ENCODE results near the gene PRM2.
A peak's percentile ranks its signal among the peaks of the same experiment; 100 is the strongest.

The PRM2 gene

DNA sequence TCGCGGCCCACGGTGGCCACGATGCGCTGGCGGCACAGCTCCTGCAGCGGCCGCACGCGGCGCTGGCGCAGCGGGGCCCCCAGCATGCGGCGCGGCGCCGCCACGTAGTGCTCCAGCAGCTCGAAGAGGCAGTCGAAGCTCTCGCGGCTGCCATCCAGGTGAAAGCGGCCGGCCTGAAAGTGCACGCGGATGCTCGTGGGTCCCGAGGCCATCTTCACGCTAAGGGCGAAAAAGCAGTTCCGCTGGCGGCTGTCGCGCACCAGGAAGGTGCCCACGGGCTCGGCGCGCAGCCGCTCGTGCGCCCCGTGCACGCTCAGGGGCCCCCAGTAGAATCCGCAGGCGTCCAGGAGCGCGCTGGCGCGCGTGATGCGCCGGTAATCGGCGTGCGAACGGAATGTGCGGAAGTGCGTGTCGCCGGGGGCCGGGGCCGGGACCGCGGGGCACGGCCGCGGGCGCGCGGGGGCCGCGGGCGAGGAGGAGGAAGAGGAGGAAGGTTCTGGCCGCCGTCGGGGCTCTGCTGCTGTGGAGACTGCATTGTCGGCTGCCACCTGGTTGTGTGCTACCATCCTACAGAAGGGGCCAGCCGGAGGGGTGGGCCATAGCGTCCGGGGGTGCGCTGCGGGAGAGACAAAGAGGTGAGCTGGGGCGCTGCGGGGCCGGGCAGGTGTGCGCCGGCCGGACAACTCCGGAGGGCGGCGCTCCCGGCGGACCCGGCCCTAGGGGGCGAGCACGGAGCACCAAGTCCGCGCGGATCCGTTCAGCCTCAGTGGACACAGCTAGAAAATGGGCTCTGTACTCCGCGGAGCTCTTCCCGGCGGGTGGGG lies 21.2 kb downstream of the PRM2 start:
- Mint-ChIP-seq H3K4me1 (ENCODE audit: low read depth) (peaks cover 52% of the 10 kb centered on the region), H3K4me3 (peak overlapping the region; percentile 99), H3K36me3 (ENCODE audit: low read depth) (peaks cover 51% of the 10 kb centered on the region), H3K27ac (peak overlapping the region; percentile 82), H3K27me3 (ENCODE audit: low read depth) (no peaks in the 10 kb centered on the region), H3K9me3 (no peaks in the 10 kb centered on the region)
- no peak for DNase-seq (ENCODE audit: low spot score)

DNA sequence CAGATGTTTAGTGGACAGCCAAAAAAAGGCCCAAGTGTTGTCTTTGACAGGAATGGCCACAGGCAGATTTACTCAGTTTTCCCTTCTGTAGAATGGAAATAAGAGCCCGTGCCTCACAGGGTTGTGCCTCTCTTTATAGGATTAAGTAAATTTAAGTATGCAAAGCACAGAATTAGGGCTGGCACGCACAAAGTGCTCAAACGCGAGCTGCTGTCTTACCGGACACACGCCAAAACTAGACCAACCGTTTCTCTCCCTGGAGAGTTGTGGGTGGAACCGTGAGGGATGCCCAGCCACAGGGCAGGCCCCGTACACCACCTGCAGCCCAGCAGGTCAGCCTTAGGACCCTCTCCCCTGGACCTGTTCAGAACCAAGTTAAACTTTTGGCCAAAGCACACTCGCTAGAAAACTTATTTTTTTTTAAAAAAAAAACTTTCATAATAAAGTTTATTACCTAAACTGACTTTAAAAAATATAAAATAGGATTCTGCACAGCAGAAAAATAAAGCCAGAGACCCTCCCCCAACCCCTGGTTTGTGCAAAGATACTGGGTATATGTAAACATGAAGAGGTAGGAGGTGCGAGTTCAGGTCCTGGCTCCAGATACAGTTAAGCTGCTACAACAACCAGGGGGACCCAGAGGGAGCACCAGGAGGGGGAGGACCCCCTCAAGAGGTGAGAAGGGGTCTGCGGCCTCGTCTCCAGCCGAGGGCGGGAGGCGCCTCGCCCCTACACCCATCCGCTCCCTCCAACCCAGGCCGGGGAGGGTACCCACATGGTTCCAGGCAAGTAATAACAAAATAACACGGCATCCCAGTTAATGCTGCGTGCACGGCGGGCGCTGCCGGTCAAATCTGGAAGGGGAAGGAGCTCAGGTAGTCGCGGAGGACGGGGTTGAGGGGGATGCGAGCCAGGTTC lies 22.0 kb downstream of the PRM2 start:
- H3K4me1 Mint-ChIP-seq (ENCODE audit: low read depth): peaks cover 44% of the 10 kb centered on the region
- peaks cover 57% of the 10 kb centered on the region for H3K36me3 Mint-ChIP-seq (ENCODE audit: low read depth)
- DNase-seq (ENCODE audit: low spot score): peak; percentile 17
- H3K4me3 Mint-ChIP-seq: peak overlapping the region; percentile 99
- H3K9me3 Mint-ChIP-seq: no peaks in the 10 kb centered on the region
- H3K27me3 Mint-ChIP-seq (ENCODE audit: low read depth): no peaks in the 10 kb centered on the region
- peak overlapping the region; percentile 95 for H3K27ac Mint-ChIP-seq

DNA sequence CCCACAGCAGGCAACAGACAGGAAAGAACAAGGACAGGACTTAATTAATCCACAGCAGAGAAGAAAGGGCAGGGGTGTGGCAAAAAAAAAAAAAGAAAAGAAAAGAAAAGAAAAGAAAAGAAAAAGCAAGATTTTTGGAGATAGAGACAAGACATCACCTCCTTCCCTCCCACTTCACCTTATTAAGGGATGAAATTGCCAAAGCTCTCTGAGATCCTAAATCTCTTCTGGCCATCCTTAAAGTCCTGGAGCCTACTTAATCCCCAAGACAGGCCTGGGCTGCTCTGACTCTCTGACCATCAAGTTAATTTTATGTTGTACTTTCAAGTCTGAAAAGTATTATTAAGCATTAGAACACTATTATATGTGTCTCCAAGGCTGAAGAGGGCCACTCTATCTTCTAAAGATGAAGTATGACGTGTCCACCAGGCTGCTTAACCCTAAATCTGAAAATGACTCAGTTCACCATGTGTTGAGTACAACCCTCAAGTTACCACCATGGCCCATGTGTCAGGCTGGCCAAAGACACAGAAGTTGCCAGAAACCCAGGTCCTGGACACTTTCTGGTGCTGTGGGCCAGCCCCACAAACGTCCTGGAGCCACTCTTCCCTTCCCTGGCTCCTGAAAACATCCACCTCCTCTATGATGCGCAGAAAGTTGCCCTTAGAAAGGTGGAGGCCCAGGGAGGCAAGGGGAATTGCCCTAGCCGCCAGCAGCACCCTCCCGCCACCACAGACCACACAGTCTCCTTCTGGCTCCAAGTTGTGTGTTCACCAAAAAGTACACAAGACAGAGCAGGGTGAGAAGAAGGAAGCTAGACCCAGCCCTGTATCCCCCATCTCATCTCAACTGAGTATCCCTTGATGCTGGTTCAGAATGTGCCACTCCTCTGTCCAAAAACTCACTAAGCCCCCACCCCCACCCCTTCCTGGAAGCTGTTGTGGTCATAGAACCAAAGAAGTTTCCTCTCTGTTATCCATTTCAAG lies 23.0 kb downstream of the PRM2 start:
- Mint-ChIP-seq H3K36me3 (ENCODE audit: low read depth) (peaks cover 66% of the 10 kb centered on the region), H3K9me3 (no peaks in the 10 kb centered on the region), H3K4me3 (peak overlapping the region; percentile 99), H3K27me3 (ENCODE audit: low read depth) (no peaks in the 10 kb centered on the region), H3K27ac (peak overlapping the region; percentile 95), H3K4me1 (ENCODE audit: low read depth) (peaks cover 40% of the 10 kb centered on the region)
- peak; percentile 54 for DNase-seq (ENCODE audit: low spot score)

DNA sequence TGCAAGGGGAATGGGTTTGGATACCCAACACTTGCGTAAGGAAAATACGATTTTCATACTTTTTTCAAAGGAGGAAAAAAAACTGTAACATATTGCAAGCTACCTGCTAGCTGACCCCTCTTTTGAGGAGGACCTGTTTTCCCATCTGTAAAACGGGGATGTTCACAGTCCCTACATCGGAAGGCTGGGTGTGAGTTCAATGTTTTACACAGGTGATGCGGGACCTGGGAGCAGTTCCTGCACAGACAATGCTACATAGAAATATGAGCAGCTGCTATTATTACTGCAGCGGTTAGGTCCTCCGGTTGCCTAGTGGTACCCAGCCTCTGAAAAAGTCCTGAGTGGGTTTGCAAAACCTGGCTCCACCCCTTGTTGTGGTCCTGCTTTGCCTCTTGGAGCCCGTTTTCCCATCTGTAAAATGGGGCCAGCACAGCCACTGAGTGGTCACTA lies 23.8 kb downstream of the PRM2 start:
- Mint-ChIP-seq H3K36me3 (ENCODE audit: low read depth) (peaks cover 72% of the 10 kb centered on the region), H3K4me1 (ENCODE audit: low read depth) (peaks cover 38% of the 10 kb centered on the region), H3K27ac (peak overlapping the region; percentile 95), H3K9me3 (no peaks in the 10 kb centered on the region), H3K4me3 (peak overlapping the region; percentile 99), H3K27me3 (ENCODE audit: low read depth) (no peaks in the 10 kb centered on the region)
- peak; percentile 19 for DNase-seq (ENCODE audit: low spot score)

DNA sequence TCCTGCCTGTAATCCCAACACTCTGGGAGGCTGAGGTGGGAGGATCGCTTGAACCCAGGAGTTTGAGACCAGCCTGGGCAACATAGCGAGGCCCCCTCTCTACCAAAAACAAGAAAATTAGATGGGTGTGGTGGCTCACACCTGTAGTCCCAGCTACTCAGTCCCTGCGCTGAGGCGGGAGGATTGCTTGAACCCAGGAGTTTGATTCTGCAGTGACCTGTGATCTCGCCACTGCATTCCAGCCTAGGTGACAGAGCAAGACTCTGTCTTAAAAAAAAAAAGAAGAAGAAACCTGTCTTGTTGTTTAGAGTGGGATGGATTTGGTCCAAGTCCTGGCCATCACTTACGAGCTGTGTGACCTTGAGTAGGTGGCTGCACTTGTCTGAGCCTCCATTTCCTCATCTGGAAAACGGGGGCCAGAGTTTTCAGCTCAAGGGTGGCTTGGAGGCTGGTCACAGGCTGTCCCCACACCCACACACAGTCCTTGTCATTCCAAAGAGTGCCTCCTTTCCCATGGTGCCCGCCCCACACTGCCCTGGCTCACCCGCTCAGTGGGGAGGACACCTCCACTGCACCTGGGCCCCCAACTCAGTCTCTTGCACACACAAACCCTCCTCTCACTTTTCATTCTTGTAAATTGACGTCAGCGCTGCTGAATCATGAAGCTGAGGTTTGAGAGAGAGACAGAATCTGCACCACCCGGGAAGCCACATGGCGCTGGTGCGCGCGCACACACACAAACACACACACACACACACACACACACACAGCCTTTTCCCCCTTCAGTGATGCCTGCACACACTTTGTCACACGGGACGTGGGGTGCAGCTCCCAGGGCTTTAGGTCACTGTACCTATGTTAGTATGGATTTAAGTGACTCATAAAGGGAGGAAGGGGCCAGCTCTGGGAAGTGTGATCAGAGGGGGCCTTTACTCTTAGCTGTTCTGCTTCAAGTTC lies 24.5 kb downstream of the PRM2 start:
- H3K9me3 Mint-ChIP-seq: no peaks in the 10 kb centered on the region
- peaks cover 75% of the 10 kb centered on the region for H3K36me3 Mint-ChIP-seq (ENCODE audit: low read depth)
- H3K27me3 Mint-ChIP-seq (ENCODE audit: low read depth): no peaks in the 10 kb centered on the region
- peak overlapping the region; percentile 99 for H3K4me3 Mint-ChIP-seq
- H3K27ac Mint-ChIP-seq: peak overlapping the region; percentile 95
- DNase-seq (ENCODE audit: low spot score): peak; percentile 85
- peaks cover 33% of the 10 kb centered on the region for H3K4me1 Mint-ChIP-seq (ENCODE audit: low read depth)

DNA sequence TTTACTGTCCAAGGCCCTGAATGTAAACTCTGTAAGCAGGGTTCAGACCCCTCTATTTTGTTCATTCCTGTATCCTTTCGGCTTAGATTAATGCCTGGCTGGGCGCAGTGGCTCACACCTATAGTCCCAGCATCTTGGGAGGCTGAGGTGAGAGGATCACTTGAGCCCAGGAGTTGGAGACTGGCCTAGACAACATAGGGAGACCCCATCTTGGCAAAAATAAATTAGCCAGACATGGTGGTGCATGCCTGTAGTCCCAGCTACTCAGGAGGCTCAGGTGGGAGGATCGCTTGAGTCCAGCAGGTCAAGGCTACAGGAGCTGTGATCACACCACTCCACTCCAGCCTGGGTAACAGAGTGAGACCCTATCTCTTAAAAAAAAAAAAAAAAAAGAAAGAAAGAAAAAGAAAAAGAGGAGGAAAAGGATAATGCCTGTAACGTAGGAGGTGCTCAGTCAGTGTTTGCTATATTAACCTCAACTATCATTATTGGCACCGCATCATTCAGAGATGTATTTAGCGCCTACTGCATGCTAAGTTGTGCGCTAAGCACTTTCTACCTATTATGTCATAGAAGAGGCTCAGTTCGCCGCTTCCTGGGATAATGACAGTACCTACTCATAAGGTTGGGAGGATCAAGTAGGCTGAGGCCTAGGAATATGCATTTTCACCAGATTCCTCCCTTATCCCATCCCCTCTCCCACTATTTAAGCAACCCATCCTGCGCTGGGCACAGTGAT lies 25.3 kb downstream of the PRM2 start:
- Mint-ChIP-seq H3K4me3 (peak overlapping the region; percentile 99), H3K27ac (peak overlapping the region; percentile 95), H3K36me3 (ENCODE audit: low read depth) (peaks cover 72% of the 10 kb centered on the region), H3K27me3 (ENCODE audit: low read depth) (no peaks in the 10 kb centered on the region), H3K4me1 (ENCODE audit: low read depth) (peaks cover 38% of the 10 kb centered on the region), H3K9me3 (no peaks in the 10 kb centered on the region)
- no peak for DNase-seq (ENCODE audit: low spot score)

DNA sequence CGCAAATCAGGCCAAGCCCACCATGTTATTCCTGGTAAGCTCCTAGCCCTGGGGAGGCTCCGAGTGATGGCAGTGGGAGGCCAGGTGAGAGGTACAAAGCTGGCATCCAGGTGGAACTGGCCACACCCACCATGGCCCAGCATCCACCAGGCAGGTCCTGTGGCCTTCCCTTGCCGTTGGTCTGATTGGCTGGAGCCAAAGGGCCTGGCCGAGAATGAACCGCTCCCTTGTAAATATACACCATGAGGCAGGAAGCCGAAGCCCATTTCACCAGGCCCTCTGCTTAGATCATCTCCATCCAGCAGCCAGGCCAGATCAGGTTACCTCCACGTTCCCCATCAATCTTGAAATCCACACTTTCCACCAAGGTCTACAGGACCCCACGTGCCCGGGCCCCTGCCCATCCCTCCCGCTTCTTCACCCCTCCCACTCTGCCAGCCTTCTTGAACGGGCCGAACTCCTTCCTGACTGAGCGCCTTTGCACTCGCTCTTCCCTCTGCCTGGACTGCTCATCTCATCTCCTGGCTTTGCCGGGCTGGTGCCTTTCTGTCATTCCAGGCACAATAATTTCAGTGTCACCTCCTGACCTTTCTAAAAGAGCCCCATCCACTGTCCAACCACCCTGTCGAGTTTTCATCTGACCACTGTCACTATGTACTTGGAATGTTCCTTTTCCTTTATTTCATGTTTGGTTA lies 26.0 kb downstream of the PRM2 start:
- peak overlapping the region; percentile 82 for H3K27ac Mint-ChIP-seq
- H3K9me3 Mint-ChIP-seq: no peaks in the 10 kb centered on the region
- H3K36me3 Mint-ChIP-seq (ENCODE audit: low read depth): peaks cover 73% of the 10 kb centered on the region
- peak overlapping the region; percentile 34 for H3K4me3 Mint-ChIP-seq
- DNase-seq (ENCODE audit: low spot score): no peak
- peaks cover 44% of the 10 kb centered on the region for H3K4me1 Mint-ChIP-seq (ENCODE audit: low read depth)
- no peaks in the 10 kb centered on the region for H3K27me3 Mint-ChIP-seq (ENCODE audit: low read depth)

DNA sequence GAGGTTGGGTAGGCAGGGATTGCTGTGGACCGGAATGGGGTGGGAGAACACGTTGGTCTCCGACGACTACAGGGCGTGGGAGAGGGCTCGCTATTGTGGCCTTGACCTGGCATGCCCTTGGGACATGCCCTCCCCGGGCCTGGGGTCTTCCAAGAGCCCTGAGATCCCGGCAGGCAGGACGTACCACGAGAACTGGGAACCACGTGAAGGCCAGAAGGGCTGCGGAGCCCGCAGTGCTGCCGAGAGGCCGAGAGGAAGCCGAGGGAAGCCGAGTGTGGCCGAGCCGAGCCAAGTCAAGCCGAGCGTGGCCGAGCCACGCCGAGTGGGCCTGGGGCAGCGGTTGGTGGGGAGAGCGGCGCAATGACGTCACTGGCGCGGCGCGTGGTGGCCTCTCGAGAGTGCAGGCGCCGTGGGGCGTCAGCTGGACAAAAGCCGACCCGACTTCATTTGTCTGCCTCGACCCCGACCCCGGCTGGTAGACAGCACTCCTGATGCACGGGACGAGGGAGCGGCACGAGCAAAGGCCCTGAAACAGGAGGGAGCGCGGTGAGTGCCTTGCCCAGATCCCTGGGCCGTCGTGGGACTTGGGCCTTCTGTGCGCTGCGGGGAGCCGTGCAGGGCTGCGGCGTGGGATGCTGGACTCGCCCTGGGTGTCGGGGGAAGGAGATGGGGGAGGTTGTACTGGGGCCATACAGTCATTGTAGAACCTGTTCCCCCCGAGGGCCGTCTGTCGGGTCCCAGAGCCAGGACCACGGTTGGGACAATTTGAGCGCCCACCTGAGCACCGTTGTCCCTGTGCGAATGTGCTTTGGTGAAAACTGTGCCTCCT lies 26.8 kb downstream of the PRM2 start:
- Mint-ChIP-seq H3K4me1 (ENCODE audit: low read depth) (peaks cover 48% of the 10 kb centered on the region), H3K9me3 (no peaks in the 10 kb centered on the region), H3K27ac (peak overlapping the region; percentile 65), H3K4me3 (no peak overlapping the region), H3K27me3 (ENCODE audit: low read depth) (no peaks in the 10 kb centered on the region), H3K36me3 (ENCODE audit: low read depth) (peaks cover 67% of the 10 kb centered on the region)
- DNase-seq (ENCODE audit: low spot score): no peak

DNA sequence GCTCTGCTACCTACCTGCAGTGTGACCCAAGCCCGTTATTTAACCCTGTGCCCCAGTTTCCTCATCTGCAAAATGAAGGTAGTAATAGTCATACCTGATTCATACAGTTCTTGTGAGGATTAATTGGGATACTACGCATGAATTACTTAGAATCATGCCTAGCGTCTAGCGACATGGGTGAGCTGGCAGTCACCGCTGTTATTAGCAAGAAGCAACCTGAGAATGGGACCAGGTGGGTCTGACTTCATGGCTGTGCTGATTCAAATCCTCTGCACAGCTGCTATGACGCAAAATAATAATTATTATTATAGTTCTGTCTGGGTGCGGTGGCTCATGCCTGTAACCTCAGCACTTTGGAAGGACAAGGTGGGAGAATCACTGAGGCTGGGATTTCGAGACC lies 28.1 kb downstream of the PRM2 start:
- no peak for DNase-seq (ENCODE audit: low spot score)
- H3K27me3 Mint-ChIP-seq (ENCODE audit: low read depth): no peaks in the 10 kb centered on the region
- H3K4me1 Mint-ChIP-seq (ENCODE audit: low read depth): peaks cover 49% of the 10 kb centered on the region
- H3K27ac Mint-ChIP-seq: peak overlapping the region; percentile 49
- H3K9me3 Mint-ChIP-seq: no peaks in the 10 kb centered on the region
- peaks cover 55% of the 10 kb centered on the region for H3K36me3 Mint-ChIP-seq (ENCODE audit: low read depth)
- H3K4me3 Mint-ChIP-seq: no peak overlapping the region

DNA sequence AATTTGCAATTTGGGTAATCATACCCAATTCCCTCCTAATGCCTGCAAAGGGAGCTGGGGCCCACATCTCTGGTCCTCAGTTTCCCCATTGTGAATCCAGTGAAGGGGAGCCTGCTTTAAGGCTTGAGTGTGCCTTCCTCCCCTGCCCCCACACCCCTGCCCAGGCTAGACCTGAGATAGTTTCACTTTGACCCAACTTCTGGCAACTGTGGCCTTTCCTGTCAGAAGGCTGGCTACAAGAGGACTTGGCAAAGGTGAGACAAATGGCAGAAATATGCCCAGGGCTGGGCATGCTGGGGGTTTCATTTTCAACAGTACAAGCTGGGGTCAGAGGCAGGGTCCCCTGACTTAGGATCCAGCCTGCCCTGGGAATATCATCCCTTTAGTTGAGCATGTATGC lies 30.3 kb downstream of the PRM2 start:
- H3K9me3 Mint-ChIP-seq: no peaks in the 10 kb centered on the region
- H3K4me3 Mint-ChIP-seq: no peak overlapping the region
- H3K27me3 Mint-ChIP-seq (ENCODE audit: low read depth): no peaks in the 10 kb centered on the region
- H3K27ac Mint-ChIP-seq: no peak overlapping the region
- H3K4me1 Mint-ChIP-seq (ENCODE audit: low read depth): peaks cover 34% of the 10 kb centered on the region
- peaks cover 36% of the 10 kb centered on the region for H3K36me3 Mint-ChIP-seq (ENCODE audit: low read depth)
- no peak for DNase-seq (ENCODE audit: low spot score)

DNA sequence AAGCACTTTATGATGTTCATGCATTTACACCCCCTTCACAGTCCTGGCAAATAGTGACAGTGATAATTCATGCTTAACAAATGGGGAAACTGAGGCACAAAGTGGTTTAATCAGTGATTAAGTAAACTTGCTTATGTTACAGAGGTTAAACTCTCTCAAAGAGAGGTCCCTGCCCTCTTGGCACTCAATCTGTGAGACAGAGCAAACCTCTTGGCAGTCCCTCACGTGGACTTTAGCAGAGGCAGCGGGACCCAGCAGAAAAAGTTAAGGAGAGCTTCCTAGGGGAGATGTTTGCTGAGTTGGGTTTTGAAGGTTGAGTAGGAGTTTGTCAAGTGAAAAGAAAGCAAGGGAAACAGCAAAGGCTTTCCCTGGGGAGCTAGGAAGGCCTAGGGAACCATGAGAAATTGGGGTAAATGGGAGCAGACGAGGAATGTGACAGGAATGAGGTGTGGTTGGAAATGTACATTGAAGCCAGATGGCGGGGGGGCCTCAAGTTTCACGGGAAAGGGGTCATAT lies 31.0 kb downstream of the PRM2 start:
- peaks cover 29% of the 10 kb centered on the region for H3K4me1 Mint-ChIP-seq (ENCODE audit: low read depth)
- no peak overlapping the region for H3K4me3 Mint-ChIP-seq
- H3K36me3 Mint-ChIP-seq (ENCODE audit: low read depth): peaks cover 29% of the 10 kb centered on the region

More for the DNA sequence above, 31.0 kb downstream of the PRM2 start:
- H3K9me3 Mint-ChIP-seq: no peaks in the 10 kb centered on the region
- H3K27ac Mint-ChIP-seq: peak overlapping the region; percentile 56
- no peaks in the 10 kb centered on the region for H3K27me3 Mint-ChIP-seq (ENCODE audit: low read depth)
- DNase-seq (ENCODE audit: low spot score): no peak

Data from T-helper 2 cell treated with Interferon-gamma antibody and Interleukin-4, amounts not matched to agents 5 μg/mL and 100 μg/mL, for 36 hours (primary cell).